NOMO-1 treated with DMSO at 0.1 percent for 48 hours (cell line): ENCODE measurements around the gene SLC7A10.
"Not testable (repeated sequence)": the region's sequence is repeated elsewhere in the genome, so short reads cannot be mapped to it uniquely, and the experiment has no call there.

Experiments used
- DNase-seq: peaks from one replicate; lab custom pipeline; 2025; ENCODE audit not compliant: unreplicated experiment; lab: John Stamatoyannopoulos, UW

SLC7A10 gene

DNA sequence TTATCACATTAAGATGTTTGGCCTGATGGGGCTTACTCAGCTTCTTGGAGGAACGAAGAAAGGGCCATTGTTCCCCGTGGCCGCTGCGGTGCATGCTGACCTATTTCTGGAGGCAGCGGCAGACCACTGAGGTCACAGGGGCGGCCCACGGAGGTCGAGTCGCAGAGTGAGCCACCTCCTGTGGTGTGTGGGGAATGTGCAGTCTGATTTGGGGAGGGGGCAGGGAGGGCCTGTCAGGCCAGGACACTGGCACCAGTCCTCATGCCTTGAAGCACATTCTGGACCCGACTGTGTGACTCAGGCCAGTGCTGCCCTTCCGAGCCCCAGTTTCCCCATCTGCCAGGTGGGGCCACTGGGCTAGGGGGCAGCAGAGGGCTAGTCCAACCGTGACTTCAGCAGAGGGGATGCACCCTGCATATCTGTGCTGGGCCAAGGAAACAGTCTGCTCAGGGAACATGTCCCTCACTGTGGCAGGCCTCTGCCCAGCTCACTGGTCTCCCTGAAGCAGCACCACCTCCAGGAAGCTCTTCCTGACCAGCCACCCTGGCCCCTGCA is 6.3 kb downstream of the SLC7A10 start:
- DNase-seq, result no peak

DNA sequence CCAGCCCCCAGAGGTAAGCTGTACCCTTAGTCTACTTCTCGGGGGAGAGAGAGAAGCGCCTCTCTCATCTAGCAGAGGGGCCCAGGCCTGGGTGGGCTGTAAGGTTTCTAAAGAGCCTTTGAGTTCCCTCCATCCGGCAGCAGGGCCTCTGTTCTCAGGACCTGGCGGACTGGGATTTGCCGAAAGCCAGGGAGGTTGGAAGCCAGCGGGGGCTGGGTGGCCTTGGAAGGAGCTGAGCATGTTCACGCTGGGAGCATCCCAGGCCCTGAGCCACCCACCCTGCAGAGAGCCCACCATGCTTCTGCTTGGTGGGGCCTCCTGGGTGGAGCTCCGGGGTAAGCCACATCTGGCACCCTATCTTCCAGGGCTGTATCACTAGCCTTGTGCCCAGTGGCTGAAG is 7.8 kb downstream of the SLC7A10 start:
- DNase-seq, result no peak

DNA sequence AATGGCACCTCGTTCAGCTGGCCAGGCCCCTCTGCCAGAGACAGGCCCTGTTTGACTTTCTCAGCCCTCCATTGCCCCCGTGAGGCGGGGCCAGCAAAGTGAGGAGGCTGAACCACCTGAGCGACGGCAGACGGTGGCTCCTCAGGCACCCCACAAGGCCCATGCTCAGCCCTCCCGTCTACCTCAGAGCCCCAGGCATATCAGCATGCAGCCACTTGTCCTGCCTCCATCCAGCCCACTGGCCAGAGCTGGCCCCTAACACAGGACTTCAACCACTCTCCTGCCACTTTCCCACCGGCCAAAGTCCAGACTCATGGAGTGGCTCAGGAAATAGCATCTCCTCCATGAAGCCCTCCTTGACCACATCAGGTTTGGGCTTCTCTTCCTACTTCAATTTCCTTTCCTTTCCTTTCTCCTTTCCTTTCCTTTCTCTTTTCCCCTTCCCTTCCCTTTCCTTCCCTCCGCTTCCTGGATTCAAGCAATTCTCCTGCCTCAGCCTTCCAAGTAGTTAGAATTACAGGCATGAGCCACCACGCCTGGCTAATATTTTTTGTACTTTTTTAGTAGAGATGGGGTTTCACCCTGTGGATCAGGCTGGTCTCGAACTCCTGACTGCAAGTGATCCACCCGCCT is 9.3 kb downstream of the SLC7A10 start:
- no peak for DNase-seq

GRCh38 chr19:33215438-33216197 is 10.0 kb downstream of the SLC7A10 start:
- DNase-seq, result no peak

DNA sequence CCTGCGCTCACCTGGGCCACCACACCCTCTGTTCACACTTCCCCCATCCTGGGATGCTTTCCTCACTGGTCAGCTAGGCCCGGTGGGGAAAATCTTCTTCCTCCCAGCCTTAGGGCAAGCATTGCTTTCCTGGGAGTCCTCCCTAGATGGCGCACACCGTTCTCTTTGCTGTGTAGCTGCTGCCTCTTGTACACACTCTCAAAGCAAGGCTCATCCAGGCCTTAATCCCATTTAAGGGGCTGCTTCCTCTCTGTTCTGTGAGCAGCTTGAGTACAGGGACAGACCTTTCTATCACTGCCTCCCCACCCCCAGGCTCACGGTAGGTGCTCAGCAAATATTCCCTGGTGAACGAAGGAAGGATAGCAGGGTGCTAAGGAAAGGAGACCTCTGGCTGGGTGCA is 11.1 kb downstream of the SLC7A10 start:
- DNase-seq, result peak; percentile 6

DNA sequence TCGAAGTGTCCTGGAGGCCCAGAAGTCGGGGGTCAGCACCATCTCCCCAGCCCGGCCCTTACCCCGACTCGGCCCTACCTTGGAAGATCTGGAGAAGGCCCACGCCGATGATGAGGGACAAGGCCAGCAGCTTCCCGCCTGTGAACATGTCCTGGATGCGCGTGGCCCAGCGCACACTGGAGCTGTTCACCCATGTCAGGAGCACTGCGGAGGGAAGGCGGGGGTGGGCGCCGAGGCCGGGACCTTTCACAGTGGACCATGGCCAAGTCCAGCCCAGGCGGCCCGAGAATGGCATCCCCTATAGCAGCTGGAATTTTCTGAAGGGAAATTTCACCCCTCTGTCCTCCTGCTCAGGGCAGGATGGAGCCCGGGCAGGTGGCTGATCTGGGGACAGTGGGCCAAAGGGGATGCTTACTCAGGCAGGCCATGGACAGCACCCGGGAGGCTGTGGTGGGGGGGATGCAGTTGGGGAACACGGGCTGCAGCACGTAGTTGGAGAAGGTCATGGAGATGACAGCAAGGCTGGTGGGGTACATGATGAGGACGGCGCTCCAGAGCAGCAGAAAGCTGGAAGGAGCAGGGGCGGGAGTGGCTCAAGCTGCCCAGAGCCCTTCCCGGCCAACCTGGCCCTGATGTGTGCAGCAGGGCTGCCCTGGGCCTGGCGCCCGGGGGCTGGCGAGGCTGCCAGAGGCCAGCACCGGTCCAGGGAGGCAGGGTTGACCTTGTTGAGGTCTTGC is 13.0 kb downstream of the SLC7A10 start:
- DNase-seq, result no peak

- DNase-seq, result no peak
These were observed 13.7 kb downstream of the SLC7A10 start for GRCh38 chr19:33211794-33212435.

DNA sequence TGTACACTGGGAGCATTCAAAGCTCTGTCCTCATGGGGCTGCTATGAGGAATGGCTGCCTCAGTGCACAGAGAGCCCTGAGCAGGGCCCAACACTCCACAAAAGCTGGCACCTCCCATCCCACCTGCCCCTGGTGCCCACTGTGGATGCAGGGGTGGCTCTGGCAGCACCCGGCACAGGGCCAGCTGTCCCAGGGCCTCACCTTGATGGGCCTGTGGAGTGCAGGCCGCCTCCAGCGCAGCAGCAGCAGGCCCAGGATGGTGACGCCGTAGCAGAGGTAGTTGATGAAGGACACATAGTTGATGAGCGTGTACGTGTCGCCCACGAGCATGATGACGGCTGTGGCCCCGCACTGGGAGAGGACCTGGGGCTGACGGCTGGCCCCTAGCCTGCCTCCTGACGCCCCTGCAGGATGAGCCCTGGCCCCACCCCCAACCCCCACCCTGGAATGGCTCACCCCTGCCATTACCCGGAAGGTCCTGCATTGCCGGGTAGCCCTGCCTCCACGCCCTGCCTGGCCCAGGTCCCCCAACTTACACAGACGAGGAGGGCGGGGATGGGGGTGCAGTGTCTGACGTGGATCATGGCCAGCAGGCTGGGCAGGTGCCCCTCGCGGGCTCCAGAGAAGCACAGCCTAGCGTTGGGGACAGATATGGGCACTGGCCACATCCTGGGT is 15.2 kb downstream of the SLC7A10 start:
- no peak for DNase-seq

DNA sequence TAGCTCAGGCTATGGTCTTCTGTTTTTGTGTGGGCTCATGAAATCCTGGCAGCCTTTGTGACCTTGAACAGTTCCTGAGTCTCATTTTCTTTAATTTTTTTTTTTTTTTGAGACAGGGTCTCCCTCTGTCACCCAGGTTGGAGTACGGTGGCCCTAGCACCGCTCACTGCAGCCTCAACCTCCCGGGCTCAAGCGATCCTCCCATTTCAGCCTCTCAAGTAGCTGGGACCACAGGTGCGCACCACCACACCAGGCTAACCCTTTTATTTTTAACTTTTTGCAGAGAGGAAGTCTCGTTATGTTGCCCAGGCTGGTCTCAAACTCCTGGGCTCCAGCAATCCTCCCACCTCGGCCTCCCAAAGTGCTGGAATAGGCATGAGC is 15.8 kb downstream of the SLC7A10 start:
- DNase-seq, result not testable (repeated sequence)

DNA sequence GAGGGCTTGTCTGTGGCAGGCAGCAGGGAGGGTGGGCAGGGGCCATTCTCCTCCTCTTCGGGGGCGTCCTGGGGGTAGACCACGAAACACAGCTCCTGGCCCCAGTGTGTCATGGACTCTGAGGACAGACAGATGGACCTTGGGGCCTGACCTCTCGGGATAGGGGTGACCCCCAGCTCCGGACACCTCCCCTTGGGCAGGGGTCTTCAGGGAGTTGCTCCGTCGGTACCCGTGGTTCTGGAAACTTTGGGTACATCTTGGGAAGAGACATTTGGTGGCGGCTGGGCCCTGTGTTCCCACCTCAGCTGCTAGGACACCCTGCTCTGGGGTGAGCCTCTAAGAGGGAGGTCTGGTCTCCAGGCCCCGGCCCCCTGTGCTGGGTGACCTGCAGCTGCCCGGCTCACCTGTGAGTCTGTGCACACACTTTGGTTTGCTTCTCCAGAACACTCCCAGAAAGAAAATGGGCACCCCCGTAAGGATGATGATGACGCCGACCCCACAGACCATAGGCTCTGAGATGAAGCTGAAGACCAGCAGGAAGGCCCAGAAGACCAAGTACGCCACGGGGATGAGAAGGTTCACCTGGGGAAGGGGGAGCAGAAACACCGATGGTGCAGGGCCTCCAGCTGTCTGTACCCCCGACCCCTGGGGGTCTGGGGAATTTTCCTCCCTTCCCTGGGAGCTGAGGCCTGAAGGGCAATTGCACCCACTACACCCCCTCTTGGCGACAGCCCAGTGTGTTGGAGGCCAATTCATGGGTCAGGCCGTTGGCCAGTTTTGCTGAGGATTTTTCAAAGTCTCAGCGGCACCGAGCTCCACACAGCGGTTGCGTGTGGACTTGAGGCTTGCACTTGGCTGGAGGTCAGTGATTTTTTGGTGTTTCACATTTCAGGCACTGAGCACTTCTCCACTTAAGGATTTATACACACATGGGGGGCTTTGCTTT is 16.5 kb downstream of the SLC7A10 start:
- no peak for DNase-seq

- DNase-seq, result peak; percentile 8
These were observed 17.2 kb downstream of the SLC7A10 start for GRCh38 chr19:33208371-33208895.

GRCh38 chr19:33207903-33208302 is 17.7 kb downstream of the SLC7A10 start:
- DNase-seq, result no peak

GRCh38 chr19:33207040-33207620 is 18.5 kb downstream of the SLC7A10 start:
- DNase-seq, result no peak

DNA sequence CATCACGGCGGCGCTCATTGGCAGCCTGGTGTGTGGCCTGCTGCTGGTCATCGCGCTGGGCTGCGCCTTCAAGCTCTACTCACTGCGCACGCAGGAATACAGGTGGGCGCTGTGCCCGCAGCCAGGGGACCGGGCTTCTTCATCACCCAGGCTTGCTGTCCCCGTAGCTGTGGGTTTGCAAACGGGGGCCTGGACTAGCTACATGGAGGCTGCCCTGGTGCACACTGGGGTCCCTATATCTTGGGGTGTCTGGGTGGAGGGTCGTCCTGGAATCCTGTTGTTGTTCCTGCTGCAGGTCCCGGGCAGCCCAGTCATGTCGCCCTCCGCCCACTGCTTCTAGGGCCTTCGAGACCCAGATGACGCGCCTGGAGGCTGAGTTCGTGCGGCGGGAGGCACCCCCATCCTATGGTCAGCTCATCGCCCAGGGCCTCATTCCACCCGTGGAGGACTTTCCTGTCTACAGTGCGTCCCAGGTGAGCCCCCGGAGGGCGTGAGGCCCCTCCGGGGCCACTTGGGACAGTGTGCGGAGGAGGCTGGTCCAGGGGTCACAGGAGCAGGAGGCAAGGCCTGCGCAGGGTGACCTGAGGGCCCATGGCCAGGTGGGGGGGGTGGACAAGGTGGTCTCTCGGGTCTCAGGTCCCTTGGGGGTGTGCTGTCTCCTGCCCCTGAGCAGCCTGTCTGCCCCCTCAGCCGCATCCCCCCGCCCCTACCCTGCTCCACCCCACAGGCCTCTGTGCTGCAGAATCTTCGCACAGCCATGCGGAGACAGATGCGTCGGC is 19.2 kb downstream of the SLC7A10 start:
- DNase-seq, result no peak

DNA sequence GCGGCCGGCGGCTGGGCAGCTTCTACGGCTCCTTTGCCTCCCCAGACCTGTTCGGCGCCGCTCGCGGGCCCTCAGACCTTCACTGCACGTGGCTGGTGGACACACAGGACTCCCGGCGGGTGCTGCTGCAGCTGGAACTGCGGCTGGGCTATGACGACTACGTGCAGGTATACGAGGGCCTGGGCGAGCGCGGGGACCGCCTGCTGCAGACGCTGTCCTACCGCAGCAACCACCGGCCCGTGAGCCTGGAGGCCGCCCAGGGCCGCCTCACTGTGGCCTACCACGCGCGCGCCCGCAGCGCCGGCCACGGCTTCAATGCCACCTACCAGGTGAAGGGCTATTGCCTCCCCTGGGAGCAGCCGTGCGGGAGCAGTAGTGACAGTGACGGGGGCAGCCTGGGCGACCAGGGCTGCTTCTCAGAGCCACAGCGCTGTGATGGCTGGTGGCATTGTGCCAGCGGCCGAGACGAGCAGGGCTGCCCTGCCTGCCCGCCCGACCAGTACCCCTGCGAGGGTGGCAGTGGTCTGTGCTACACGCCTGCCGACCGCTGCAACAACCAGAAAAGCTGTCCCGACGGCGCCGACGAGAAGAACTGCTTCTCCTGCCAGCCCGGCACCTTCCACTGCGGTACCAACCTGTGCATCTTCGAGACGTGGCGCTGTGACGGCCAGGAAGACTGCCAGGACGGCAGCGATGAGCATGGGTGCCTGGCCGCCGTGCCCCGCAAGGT is 20.0 kb downstream of the SLC7A10 start:
- DNase-seq, result no peak

DNA sequence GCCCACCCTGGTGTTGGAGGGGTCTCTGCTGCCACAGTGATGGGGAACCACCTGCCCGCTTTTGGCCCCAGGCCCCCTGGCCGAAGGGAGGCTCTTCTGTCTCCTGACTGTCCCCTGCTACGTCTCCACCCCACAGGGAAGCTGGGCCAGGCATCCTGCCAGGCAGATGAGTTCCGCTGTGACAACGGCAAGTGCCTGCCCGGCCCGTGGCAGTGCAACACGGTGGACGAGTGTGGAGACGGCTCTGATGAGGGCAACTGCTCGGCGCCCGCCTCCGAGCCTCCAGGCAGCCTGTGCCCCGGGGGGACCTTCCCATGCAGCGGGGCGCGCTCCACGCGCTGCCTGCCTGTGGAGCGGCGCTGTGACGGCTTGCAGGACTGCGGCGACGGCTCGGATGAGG is 20.5 kb downstream of the SLC7A10 start:
- no peak for DNase-seq

- no peak for DNase-seq
These were observed 21.3 kb downstream of the SLC7A10 start for GRCh38 chr19:33204136-33204973.
